K562 (cell line): ENCODE data around the gene CLPSL2. TPM values are rescaled to one million over a fixed set of nuclear protein-coding genes. Genes with fewer than 3 reads are reported as not detected.

Source experiments
- ATF1 ChIP-seq, 2 experiments: fragments of 450-650 bp in 1 of 2; IDR thresholded peaks; 2 replicates each; pipeline ENCODE4 v1.6.1; 2016; ENCODE audit warnings: missing compliant biosample characterization in 1 of 2, missing genetic modification characterization in 1 of 2
- GABPA ChIP-seq: fragments of 200-800 bp; sonication (Bioruptor generic); conservative IDR thresholded peaks from 2 replicates; pipeline ENCODE4 v1.6.1; 2016; ENCODE audit warnings: low read depth, missing genetic modification characterization, missing compliant biosample characterization
- KDM4B ChIP-seq, 2 experiments: fragments of 450-650 bp in 1 of 2; sonication (generic) in 1 of 2; IDR thresholded peaks; 2 replicates each; pipeline ENCODE4 v1.6.1; 2016 to 2017; ENCODE audit warnings: borderline replicate concordance in 2 of 2, antibody characterized with exemption in 1 of 2, low read depth in 1 of 2, mild to moderate bottlenecking in 1 of 2
- POLR3A ChIP-seq: IDR thresholded peaks from 2 replicates; pipeline ENCODE4 v1.6.1; 2011; ENCODE audit warnings: borderline replicate concordance, mild to moderate bottlenecking, moderate library complexity; ENCODE audit not compliant: insufficient read length, insufficient read depth; ENCODE audit errors: extremely low read depth
- TFAP4 ChIP-seq: sonication (generic); formaldehyde crosslinking; IDR thresholded peaks from 2 replicates; pipeline ENCODE4 v1.8.0; 2022; ENCODE audit warnings: missing genetic modification reagents, mild to moderate bottlenecking, moderate library complexity, borderline replicate concordance
- ZNF584 ChIP-seq: fragments of 200-800 bp; sonication (Bioruptor generic); IDR thresholded peaks from 2 replicates; pipeline ENCODE4 v1.6.1; 2016; ENCODE audit warnings: low read depth, mild to moderate bottlenecking, missing genetic modification characterization, missing compliant biosample characterization
- polyA plus RNA-seq, 8 experiments: library from polyadenylated mRNA; depleted of rRNA in 4 of 8; stranded (reverse) in 5 of 8; unstranded in 3 of 8; fragments of >200 nt; fragmentation: Nextera tagmentation in 2 of 8; fragmentation: Illumina TruSeq in 1 of 8; extraction: Ambion mirVana in 2 of 8; extraction: Trizol in 1 of 8; gene quantifications; 2 replicates each; pipeline versions ENCODE4 v1.2.1 to v1.2.3, GENCODE V29; 2011 to 2014; ENCODE audit warnings: inconsistent platforms in 1 of 8, missing spikeins in 1 of 8
- total RNA-seq, 7 experiments: library from RNA; depleted of rRNA in 6 of 7; stranded (reverse); fragments of >200 nt in 6 of 7; fragmentation: Illumina TruSeq in 2 of 7; extraction: Trizol in 2 of 7; gene quantifications; 2 replicates each; pipeline versions ENCODE4 v1.2.1 to v1.2.3, GENCODE V29; 2011 to 2021; ENCODE audit warnings: low replicate concordance in 1 of 7
- TF ChIP-seq, protein P1 (sequence below): IDR thresholded peaks from 2 replicates; pipeline ENCODE4 v1.6.1; 2011; ENCODE audit warnings: borderline replicate concordance, low read depth, mild to moderate bottlenecking, moderate library complexity, low read length; ENCODE audit not compliant: insufficient read depth, poor library complexity, severe bottlenecking

Gene CLPSL2
- total and polyA plus RNA-seq, 9 of the 15 experiments (the other 6 are each of a cell fraction or from before 2014, with no cell fraction given) = not detected

GRCh38 chr6:35795453-35796071, 19.2 kb downstream of the CLPSL2 start (continued):
- TF ChIP-seq GABPA (tag) (no peak), ATF1 (CRISPR knock-in tag; IDR thresholded peaks at IDR 0.05) (no peak), ATF1 (tag; IDR thresholded peaks at IDR 0.05) (no peak), ZNF584 (CRISPR knock-in tag) (no peak), TFAP4 (CRISPR knock-in tag) (0 out of 2 replicates have a peak, but pooled peaks have one; percentile 9), KDM4B (IDR thresholded peaks at IDR 0.05; ENCODE audit: borderline replicate concordance in 2 of 2, low read depth in 1 of 2) (no peak), POLR3A (no peak)
- TF ChIP-seq, protein P1, sequence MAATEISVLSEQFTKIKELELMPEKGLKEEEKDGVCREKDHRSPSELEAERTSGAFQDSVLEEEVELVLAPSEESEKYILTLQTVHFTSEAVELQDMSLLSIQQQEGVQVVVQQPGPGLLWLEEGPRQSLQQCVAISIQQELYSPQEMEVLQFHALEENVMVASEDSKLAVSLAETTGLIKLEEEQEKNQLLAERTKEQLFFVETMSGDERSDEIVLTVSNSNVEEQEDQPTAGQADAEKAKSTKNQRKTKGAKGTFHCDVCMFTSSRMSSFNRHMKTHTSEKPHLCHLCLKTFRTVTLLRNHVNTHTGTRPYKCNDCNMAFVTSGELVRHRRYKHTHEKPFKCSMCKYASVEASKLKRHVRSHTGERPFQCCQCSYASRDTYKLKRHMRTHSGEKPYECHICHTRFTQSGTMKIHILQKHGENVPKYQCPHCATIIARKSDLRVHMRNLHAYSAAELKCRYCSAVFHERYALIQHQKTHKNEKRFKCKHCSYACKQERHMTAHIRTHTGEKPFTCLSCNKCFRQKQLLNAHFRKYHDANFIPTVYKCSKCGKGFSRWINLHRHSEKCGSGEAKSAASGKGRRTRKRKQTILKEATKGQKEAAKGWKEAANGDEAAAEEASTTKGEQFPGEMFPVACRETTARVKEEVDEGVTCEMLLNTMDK = no peak
